ENCODE data around the gene ANGPTL8. TPM values are rescaled to one million over a fixed set of nuclear protein-coding genes. Genes with fewer than 3 reads are reported as not detected.

The ANGPTL8 gene, protein sequence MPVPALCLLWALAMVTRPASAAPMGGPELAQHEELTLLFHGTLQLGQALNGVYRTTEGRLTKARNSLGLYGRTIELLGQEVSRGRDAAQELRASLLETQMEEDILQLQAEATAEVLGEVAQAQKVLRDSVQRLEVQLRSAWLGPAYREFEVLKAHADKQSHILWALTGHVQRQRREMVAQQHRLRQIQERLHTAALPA
- not detected for total RNA-seq

DNA sequence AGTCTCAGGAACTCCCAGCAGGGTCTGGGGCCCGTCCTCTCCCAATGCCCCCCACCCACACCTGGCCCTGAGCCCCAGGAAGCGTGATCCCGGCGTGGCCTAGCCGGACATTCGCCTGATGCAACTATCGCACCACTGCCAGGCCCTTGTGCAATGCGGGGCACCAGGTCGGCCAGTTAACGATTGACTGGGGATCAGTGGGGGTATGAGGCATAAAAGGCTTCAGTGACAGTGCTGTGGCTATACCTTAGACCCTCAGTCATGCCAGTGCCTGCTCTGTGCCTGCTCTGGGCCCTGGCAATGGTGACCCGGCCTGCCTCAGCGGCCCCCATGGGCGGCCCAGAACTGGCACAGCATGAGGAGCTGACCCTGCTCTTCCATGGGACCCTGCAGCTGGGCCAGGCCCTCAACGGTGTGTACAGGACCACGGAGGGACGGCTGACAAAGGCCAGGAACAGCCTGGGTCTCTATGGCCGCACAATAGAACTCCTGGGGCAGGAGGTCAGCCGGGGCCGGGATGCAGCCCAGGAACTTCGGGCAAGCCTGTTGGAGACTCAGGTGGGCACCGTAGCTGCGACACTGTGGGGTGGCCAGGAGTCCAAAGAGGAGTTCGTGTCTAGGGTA is at the start of gene ANGPTL8:
ANGPTL8 (plus strand) TSS at position 243 of the 624 bp plus-strand sequence; CDS start at position 262, 19 bp downstream.
- no peak for DNase-seq (ENCODE audit: low read depth in 2 of 3, low spot score in 2 of 3)

DNA sequence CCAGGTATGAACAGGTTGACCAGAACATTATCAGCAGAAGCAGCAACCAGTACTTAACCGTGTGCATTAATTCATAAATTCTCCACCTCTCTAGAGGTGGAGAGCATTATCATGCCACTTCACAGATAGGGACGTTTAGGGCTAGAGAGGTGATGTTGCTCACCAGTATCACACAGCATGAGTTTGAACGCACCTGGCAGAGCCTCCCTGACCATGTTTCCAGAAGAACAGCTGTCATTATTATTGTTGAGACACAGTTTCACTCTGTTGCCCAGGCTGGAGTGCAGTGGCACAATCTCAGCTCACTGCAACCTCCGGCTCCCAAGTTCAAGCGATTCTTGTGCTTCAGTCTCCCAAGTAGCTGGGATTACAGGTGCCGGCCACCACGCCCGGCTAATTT is 48.9 kb upstream of the ANGPTL8 start:
- DNase-seq (ENCODE audit: low read depth in 2 of 3, low spot score in 2 of 3), result no peak

DNA sequence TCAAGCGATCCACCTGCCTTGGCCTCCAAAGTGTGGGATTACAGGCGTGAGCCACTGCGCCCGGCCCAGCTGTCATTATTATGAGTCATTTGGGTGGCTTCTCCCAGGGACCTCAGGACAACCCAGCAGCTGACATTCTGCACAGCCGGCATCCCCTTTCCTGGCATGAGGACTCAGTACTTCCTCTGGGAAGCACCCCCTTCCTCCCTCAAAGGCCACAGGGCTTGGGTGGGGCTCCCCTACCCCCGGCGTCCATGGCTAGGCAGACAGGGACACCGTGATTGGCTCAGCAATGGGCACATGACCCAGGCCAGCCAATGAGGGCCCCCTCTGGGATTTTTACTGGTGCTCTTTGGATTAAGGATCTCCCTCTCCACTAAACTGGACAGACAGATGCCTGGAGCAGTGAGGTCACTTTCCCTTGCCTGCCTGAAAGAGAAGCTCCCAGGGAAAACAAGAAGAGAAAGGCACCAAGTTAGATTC is 48.1 kb upstream of the ANGPTL8 start:
- DNase-seq (ENCODE audit: low read depth in 2 of 3, low spot score in 2 of 3), result peak in 2 of 3 donors; percentile 48 to 59

DNA sequence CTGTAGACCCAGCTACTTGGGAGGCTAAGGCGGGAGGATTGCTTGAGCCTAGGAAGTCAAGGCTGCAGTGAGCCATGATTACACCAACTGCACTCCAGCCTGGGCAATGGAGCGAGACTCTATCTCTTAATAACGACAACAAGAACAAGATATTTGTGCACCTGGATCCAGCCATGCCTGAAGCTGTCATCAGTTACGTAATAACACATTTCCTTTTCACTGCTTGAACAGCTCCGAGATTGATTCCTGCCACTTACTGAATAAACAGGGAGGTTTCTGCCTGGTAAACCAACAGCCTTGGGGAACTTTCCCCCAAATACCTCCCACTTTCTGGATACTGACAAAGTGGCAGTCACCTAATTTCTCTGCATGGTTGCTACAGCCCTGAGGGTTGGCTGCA is 47.5 kb upstream of the ANGPTL8 start:
- no peak for DNase-seq (ENCODE audit: low read depth in 2 of 3, low spot score in 2 of 3)

DNA sequence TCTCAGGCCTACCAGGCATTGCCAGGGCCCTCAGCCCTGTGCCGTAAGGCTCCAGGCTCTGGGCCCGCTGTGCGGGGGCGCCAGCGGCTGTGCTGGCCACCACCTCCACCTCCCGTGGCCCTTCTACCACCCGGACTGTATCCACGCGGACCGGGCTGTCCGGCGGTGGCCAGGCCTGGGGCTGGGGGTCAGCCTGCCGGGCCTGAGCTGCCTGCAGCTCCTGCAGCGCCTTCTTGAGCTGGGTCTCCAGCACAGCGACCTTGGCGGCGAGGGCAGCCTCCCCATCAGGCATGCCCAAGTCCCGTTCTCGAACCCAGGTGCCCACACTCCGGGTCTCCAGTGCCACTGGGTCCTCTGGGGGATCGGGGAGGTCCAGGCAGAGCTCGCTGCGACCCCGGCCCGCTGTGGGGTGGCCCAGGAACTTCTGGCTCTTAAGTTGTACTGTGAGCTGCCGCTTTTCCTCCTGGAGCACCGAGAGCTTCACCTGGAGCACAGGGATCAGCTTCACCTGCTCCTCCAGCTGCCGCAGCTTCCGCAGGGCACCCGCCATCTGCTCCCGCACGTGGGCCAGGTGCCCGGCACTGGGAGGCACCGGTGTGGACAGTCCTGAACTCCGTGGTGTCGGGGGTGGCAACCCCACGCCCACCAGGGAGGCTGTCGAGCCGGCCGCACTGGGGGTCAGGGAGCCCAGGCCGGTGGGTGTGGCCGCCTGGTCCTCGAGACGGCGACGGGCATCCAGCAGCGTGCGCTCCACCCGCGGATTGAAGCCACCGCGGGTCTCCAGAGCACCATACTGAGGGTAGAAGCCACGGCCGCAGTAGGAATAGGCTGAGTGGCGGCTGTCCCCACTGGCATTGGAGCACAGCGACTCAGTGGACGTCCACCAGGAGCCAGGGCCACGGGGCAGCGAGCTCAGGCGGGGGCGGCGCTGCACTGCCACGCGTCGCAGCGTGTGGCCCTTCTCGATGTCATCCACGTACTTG is 46.2 kb upstream of the ANGPTL8 start:
- no peak for DNase-seq (ENCODE audit: low read depth in 2 of 3, low spot score in 2 of 3)

DNA sequence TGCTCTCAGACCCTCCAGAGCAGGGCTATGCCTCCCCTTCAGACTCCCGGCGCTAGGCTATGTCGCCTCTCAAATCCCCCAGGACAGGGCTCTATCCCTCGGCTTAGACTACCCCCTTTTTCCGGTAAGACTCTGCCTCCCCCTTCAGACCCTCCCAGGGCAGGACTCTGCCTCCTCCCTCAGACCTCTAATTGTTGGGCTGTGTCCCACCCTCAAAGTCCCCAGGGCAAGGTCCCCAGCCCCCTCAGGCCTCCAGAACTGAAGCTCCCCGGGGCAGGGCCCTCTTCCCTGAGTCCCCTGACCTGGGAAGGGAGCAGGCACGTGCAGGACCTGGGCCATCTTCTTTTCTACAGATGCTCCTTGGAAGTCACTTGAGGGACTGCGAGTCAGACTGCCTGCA is 45.2 kb upstream of the ANGPTL8 start:
- no peak for DNase-seq (ENCODE audit: low read depth in 2 of 3, low spot score in 2 of 3)

DNA sequence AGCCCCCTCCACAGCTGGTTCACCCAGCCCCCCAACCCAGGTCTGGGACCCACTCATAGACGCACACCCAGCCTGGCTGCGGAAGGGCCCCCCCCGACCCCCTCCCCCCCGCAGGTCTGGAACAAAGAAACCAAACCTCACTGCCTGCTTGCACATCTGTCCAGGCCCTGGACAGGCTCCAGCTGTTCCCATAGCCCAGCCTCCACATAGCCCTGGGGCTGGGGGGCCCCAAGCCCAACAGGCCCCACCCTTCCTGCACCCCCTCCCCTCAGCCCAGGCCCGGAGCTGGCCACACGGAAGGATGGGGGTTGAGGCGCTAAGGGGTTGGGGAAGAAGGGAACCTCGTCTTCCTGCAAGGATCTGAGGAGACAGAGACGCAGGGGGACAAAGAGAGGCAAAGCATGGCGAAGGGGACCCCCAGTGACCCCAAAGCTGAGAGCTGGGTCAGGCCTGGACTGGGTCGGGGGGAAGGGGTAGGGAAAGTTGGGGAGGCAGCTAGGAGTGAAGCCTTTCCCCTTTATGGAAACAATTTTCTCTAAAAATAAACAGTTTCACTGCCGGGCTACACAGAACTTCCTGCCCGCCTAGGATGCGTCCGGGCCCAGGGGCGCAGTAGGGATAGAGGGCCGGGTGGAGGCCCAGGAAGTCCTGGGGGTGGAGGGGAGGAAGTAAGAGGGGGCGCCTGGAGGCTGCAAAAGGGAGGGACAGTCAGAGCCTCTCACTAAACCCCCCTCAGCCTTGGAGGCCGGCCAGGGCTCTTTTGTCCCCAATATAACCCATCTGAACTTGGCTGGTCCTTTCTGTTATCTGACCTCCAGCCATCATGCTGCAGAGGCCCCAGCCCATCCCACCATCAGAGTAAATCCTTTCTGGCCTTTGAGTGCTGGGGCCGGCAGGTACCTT is 44.5 kb upstream of the ANGPTL8 start:
- DNase-seq (ENCODE audit: low read depth in 2 of 3, low spot score in 2 of 3), result no peak

DNA sequence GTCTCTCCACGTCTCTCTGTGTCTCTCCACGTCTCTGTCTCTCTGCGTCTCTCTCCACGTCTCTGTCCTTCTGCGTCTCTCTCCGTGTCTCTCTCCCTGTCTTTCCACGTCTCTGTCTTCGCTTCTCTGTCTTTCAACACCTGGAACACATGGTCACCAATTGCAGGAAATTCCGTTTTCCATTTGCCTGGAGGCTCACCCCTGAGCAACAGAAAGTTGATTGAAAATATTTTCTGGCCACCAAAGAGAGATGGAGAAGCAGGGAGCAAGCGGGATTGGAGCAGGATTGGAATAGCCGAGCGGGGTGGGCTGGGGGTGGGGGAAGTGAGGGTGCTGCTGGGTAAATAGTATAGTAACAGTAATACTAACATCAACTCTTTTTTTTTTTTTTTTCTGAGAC is 43.7 kb upstream of the ANGPTL8 start:
- DNase-seq (ENCODE audit: low read depth in 2 of 3, low spot score in 2 of 3), result no peak

DNA sequence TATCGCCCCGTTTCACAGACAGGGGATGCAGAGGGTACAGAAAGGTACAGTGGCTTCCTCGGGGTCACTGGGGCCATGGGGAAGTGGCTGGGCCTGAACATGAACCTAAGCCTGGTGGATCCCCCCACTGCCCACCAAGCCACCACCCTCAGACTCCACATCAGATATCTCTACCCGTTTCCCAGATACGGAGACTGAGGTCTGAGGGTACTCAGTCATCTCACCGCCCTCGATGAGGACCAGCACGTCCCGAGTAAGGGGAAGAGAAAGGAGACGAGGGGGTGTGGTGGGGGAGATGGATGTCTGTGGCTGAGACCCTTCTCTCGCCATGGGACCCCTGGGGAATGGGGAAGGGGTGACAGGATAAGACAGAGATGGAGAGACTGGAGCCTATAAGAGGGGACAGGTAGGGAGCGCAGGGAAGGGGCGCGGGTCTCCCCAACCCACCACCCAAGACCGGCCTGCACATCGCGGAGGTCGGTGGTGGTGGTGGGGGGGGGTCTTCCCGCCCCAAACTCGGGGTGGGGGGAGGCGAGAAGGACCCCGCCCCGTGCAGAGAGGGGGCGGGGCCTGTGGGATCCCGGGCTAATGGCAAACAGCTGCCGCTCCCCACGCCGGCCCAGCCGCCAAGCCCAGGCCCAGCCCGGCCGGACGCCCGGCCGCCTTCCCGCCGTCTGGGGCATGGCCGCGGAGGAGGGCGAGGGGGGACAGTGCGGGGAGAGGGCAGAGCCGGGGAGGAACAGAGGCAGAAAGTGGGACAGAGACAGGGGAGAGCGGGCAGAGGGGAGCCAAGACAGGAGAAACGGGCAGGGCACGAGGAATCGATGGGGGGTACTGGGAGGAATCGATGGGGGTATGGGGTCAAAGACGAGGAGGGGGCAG is 42.8 kb upstream of the ANGPTL8 start:
- DNase-seq (ENCODE audit: low read depth in 2 of 3, low spot score in 2 of 3), result no peak

DNA sequence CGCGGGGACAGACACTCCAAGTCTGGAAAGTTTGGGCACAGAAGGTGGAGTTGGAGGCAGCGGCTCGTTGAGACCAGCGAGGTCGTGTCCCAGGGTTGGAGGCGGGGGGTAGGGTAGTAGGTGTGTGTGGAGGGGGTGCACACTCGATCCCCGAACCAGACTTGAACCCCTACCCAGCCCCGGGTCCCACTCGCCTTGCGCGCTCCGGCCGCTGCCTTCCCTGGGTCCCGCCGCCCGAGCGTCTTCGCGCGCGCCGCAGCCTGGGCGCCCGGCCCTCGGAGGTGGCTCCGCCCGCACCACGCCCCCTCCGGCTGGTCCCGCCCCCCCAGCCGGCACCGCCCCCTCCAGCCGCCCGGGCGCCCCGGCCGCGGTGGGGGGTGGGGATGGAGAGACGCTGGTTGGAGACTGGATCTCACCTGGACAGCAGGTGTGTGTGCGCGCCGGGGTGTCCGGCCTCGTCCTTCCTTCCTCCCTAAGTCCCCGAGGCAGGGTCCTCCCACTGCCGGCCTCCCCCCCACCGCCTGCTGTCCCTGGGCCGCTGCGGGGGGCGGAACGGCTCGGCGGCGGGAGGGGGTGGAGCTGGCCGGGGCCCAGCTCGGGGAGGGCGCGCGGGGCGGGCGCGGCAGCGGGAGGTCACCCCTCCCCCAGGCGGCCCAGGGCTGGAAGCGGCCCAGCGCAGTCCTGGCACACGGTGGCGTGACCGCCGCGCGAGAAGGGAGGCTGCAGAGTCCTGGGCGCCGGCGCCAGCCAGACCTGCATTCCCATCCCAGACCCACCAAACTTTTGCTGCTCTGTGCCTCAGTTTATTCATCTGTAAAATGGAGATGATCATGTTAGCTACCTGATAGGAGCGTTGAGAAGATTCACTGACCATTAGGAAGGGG is 41.9 kb upstream of the ANGPTL8 start, which contains the start of gene KANK2:
KANK2 (minus strand) TSS at position 255 of the 884 bp plus-strand sequence. CDS start 3,034 bp downstream, outside the sequence.
- peak; percentile 54 to 82 (median 77) for DNase-seq (ENCODE audit: low read depth in 2 of 3, low spot score in 2 of 3)

DNA sequence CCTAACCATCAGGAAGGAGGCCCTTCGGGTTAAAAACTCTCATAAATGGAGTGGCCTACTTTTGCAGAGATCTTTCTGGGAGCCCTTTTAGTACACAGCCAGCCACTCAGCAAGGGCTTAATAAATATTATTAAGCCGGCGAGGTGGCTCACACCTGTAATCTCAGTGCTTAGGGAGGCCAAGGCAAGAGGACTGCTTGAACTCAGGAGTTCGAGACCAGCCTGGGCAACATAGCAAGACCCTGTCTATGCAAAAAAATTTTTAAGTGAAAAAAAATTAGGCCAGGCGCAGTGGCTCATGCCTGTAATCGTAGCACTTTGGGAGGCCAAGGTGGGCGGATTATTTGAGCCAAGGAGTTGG is 41.3 kb upstream of the ANGPTL8 start:
- DNase-seq (ENCODE audit: low read depth in 2 of 3, low spot score in 2 of 3), result no peak

DNA sequence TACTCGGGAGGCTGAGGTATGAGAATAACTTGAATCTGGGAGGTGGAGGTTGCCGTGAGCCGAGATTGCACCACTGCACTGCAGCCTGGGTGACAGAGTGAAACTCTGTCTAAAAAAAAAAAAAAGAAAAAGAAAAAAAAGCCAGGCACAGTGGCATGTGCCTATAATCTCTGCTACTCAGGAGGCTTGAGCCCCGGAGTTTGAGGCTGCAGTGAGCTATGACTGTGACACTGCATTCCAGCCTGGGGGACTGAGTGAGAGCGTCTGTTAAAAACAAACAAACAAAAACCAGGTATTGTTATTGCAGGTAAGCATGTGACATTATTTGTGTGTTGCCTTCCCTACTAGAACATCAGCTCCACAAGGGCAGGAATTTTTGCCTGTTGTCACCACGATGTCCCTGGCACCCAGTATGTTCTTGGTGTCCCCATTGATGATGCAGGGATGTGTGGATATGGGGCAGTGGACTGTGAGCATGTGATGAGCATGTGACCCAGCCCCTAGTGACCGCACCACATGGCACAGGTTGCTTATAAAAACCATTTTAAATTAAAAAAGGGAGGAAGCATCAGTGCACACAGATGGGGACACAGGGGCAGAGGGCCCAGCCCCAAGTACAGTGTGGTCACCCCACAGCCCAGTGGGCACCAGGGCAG is 40.5 kb upstream of the ANGPTL8 start:
- DNase-seq (ENCODE audit: low read depth in 2 of 3, low spot score in 2 of 3), result no peak

DNA sequence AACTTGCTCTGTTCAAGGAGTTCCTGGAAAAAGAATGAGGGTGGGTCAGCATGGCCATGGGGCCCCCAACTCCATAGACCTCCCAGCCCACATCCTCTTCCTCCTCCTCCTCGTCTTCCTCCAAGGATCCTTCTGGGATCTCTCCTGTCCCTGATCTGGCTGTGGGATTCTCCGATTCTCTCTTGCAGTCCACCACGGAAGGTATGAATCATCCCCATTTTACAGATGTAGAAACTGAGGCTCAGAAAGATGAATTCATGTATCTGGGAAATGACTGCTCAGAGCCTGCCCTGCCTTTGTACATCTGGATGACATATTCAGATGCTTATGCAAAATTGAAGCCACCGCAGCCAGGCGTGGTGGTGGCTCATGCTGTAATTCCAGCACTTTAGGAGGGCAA is 39.9 kb upstream of the ANGPTL8 start:
- DNase-seq (ENCODE audit: low read depth in 2 of 3, low spot score in 2 of 3), result no peak

DNA sequence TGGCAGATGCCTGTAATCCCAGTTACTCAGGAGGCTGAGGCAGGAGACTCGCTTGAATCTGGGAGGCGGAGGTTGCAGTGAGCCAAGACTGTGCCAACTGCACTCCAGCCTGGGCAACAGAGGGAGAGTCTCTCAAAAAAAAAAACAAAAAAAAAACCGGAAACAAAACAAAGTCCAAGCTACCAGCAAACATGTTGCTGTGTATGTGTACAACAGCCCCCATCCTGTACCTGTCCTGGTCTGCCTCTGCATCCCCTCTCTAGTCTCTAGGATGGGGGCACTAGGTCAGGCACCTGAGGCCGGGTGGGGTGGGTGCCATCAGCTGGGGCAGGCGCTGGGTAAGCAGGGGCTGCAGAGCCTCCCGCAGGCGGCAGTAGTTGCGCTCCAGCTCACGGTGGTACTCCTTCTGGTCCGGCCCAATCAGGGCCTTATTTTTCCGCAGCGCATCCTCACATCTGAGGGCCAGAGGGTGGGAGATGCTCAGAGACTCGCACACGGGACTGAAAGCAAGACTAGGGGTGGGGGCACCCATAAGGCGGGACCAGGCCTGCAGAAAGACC is 39.3 kb upstream of the ANGPTL8 start:
- no peak for DNase-seq (ENCODE audit: low read depth in 2 of 3, low spot score in 2 of 3)

DNA sequence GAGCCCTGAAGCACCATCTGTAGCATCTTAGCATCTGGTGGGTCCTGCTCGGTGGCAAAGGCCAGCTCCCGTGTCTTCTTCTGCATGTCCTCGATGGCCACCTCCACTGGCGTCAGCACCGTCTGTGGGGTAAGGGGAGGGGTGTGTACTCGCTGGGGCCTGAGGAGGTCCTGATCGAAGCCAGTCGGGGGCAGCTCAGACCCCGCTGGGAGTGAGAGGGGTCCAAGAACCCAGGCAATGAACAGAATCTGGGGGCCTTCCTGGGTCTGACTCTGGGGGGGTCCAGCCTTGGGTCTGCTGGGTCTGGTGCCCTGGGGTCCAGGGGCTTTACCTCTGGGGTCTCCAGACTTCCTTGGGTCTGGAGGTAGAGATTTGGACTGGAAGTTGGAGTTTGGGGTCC is 38.5 kb upstream of the ANGPTL8 start:
- no peak for DNase-seq (ENCODE audit: low read depth in 2 of 3, low spot score in 2 of 3)

DNA sequence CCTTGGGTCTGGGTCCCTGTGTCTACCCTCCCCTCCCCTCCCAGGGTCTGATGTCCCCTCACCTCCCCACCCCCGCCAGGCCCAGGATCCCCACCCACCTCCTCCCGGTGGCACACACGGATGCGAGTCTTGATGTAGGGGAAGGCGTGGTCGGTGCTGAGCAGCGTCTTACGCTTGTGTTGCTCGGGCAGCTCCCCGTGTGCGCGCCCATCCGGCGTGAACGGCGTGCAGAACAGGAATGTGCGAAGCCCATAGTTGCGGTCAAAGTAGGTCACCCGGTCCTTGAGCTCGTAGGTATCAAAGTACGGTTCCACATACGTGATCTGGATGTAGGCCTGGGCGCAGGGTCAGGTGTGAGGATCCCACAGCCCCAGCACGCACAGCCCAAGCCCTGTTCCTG is 37.6 kb upstream of the ANGPTL8 start:
- DNase-seq (ENCODE audit: low read depth in 2 of 3, low spot score in 2 of 3), result no peak

DNA sequence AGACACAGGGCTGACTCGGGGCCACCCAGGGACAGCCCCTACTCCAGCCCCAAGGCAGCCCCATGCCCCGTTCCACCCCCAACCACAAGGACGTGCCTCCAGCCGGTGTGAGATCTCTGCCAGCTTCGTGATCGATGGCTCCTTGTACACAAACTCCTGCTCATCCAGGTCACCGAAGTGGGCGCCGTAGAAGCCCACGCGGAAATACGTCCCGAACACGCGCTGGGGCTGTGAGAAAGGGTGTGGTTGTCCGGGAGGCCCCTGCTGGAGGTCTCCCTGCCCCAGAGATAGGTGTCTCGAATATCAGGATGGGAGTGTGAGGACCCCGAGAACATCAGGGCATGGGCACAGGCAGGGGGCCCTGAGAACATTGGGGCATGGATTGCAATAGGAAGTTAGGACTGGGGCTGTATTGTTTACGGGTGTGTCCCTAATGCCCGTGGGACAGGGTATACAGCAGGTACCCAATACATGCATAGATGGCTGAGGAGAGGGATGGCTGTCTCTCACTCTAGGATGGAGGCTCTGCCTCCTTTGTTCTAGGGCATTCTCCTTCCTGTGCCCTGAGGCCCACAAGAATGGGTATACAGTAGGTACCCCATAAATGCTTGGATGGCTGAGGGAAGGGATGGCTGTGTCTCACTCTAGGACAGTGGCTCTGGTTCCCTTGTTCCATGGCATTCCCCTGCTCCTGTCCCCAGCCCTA is 36.8 kb upstream of the ANGPTL8 start:
- DNase-seq (ENCODE audit: low read depth in 2 of 3, low spot score in 2 of 3), result no peak

All from hematopoietic multipotent progenitor cell (in vitro differentiated cells).